Left lung (tissue), 10 donors: ENCODE data around the gene BEND6. TPM values are rescaled to one million over a fixed set of nuclear protein-coding genes. Genes with fewer than 3 reads are reported as not detected.
A peak's percentile ranks its signal among the peaks of the same experiment; 100 is the strongest.

ENCODE experiments used
- ATAC-seq: fragments of 200-7000 bp; cut with Tn5 transposase; one replicate; pipeline ENCODE4 v1.9.1; 2020; ENCODE audit warnings: moderate library complexity
- DNase-seq, 4 donors: peaks; one replicate each; pipeline ENCODE4 v3.0.0-alpha.2; 2013 to 2020
- H3K27ac ChIP-seq, 2 donors: fragments of 200-600 bp; sonication (generic) in 1 of 2; one replicate each; pipeline versions ENCODE4 v1.5.0 to v1.8.0; 2020 to 2021
- H3K27me3 ChIP-seq, 2 donors: fragments of 200-600 bp; sonication (generic) in 1 of 2; one replicate each; pipeline versions ENCODE4 v1.5.0 to v1.8.0; 2020 to 2021
- H3K36me3 ChIP-seq, 2 donors: fragments of 200-600 bp; sonication (generic) in 1 of 2; one replicate each; pipeline versions ENCODE4 v1.5.0 to v1.8.0; 2020 to 2021
- H3K4me1 ChIP-seq, 2 donors: fragments of 200-600 bp; one replicate each; pipeline ENCODE4 v1.8.0; 2021
- H3K4me3 ChIP-seq, 2 donors: fragments of 200-600 bp; sonication (generic) in 1 of 2; one replicate each; pipeline versions ENCODE4 v1.5.0 to v1.8.0; 2020 to 2021; ENCODE audit warnings: mild to moderate bottlenecking in 1 of 2
- H3K9me3 ChIP-seq, 2 donors: fragments of 200-600 bp; sonication (generic) in 1 of 2; one replicate each; pipeline versions ENCODE4 v1.5.0 to v1.8.0; 2020 to 2021
- intact Hi-C, 2 donors: fragments of 100-400 bp; cut with DNase I; formaldehyde crosslinking; loops; one replicate each; pipeline versions ENCODE4 v1.11.2 to v1.14.2; 2022
- polyA plus RNA-seq, 6 donors: library from polyadenylated mRNA; unstranded; fragments of 120-200 nt; gene quantifications; one replicate each; pipeline ENCODE4 v1.2.1, GENCODE V29; 2013; ENCODE audit not compliant: insufficient read length in 6 of 6
- total RNA-seq, 2 donors: library from RNA; stranded (reverse); fragmentation: NEBNext Ultra II Directional; extraction: Animal tissue kit (Norgen Biotek cat#: 25700); gene quantifications; one replicate each; pipeline ENCODE4 v1.2.1, GENCODE V29; 2021
- TF ChIP-seq, protein P1 (sequence below), 2 donors: fragments of 200-600 bp; sonication (generic) in 1 of 2; IDR thresholded peaks; one replicate each; pipeline versions ENCODE4 v1.5.0 to v1.8.0; 2021; ENCODE audit warnings: antibody characterized with exemption in 2 of 2
- donor health status: DM: no; HTN: yes; CAD: no.
- donor health status: DM: no; HTN: no; CAD: no.

Gene BEND6
- total and polyA plus RNA-seq, 8 donors: 1.1 to 3.8 (median 1.6) TPM

DNA sequence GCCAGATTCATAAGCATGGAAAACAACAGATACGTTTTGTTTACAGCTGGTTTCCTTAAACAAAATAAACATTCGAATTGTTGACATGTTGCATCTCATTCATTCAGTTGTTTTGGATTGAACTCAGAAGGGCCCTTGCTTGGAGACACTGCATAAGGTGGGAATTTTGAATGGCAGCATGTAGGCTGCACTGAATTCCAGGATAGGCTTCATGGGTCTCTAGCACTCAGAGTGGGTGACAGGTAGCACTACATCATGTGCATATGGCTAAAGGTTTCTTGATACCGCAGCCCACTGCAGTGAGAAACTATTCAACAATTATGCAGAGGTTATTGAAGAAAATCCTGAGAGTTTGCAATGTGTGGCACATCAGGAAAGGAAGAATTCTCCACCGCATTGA lies 1.6 kb downstream of the BEND6 start:
- Histone ChIP-seq H3K9me3 (no peaks in the 10 kb centered on the region), H3K4me1 (peaks cover 3 to 22% of the 10 kb centered on the region in 2 donors), H3K27ac (no peak overlapping the region), H3K36me3 (no peaks in the 10 kb centered on the region), H3K27me3 (peaks cover 12 to 56% of the 10 kb centered on the region in 2 donors), H3K4me3 (no peak overlapping the region)
- no peak for DNase-seq
- TF ChIP-seq, protein P1, sequence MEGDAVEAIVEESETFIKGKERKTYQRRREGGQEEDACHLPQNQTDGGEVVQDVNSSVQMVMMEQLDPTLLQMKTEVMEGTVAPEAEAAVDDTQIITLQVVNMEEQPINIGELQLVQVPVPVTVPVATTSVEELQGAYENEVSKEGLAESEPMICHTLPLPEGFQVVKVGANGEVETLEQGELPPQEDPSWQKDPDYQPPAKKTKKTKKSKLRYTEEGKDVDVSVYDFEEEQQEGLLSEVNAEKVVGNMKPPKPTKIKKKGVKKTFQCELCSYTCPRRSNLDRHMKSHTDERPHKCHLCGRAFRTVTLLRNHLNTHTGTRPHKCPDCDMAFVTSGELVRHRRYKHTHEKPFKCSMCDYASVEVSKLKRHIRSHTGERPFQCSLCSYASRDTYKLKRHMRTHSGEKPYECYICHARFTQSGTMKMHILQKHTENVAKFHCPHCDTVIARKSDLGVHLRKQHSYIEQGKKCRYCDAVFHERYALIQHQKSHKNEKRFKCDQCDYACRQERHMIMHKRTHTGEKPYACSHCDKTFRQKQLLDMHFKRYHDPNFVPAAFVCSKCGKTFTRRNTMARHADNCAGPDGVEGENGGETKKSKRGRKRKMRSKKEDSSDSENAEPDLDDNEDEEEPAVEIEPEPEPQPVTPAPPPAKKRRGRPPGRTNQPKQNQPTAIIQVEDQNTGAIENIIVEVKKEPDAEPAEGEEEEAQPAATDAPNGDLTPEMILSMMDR (IDR thresholded peaks at IDR 0.05): no peak
- intact Hi-C loops: no loop called here
- no peak for ATAC-seq

DNA sequence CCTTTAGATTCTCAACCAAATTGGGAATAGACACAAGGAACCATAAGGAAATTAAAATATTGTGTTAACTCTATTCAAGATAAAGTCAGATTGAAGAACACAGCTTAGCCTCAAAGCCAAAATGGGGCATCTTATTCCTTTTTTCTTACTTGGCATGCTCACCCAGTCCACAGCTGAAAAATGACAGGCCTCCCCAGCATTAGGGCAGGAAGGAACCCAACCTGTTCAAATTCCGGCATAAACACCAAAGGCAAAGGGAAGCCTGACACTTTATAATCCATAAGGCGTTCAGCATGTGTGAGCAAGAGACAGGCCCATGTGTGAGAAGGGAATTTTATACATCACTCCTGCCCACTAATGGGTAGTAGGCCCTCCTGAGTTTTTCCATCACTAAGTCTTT lies 2.9 kb downstream of the BEND6 start:
- H3K27ac ChIP-seq: no peak overlapping the region
- no peaks in the 10 kb centered on the region for H3K36me3 ChIP-seq
- TF ChIP-seq, protein P1 (IDR thresholded peaks at IDR 0.05): no peak
- no peak overlapping the region for H3K4me3 ChIP-seq
- H3K27me3 ChIP-seq: peaks cover 9 to 42% of the 10 kb centered on the region in 2 donors
- ATAC-seq (no peak), DNase-seq (no peak)
- no peaks in the 10 kb centered on the region for H3K9me3 ChIP-seq
- H3K4me1 ChIP-seq: peaks cover 3 to 22% of the 10 kb centered on the region in 2 donors
- intact Hi-C loops: no loop called here

DNA sequence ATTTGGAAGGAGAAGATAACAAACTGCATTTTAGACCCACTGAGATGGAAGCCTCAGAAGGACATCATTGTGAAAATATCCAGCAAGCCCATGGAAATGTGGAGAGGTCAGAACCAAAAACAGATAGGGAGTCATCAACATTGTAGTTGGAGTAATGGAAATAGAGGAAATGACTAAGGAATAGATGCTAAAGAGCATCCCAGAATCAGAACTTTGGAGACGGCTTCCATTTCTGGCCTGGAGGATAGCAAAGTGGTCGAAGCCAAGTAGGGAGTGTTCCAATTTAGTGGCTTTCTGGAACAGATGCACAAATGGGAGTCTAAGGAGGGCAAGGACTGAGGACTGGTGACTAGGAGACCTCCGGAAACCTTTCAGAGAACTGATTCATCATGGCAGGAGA lies 3.6 kb downstream of the BEND6 start:
- TF ChIP-seq, protein P1 (IDR thresholded peaks at IDR 0.05): no peak
- H3K27ac ChIP-seq: no peak overlapping the region
- H3K9me3 ChIP-seq: no peaks in the 10 kb centered on the region
- no peaks in the 10 kb centered on the region for H3K36me3 ChIP-seq
- H3K4me1 ChIP-seq: peaks cover 3 to 19% of the 10 kb centered on the region in 2 donors
- intact Hi-C loops: no loop called here
- DNase-seq (no peak), ATAC-seq (no peak)
- H3K27me3 ChIP-seq: peaks cover 4 to 36% of the 10 kb centered on the region in 2 donors
- no peak overlapping the region for H3K4me3 ChIP-seq

DNA sequence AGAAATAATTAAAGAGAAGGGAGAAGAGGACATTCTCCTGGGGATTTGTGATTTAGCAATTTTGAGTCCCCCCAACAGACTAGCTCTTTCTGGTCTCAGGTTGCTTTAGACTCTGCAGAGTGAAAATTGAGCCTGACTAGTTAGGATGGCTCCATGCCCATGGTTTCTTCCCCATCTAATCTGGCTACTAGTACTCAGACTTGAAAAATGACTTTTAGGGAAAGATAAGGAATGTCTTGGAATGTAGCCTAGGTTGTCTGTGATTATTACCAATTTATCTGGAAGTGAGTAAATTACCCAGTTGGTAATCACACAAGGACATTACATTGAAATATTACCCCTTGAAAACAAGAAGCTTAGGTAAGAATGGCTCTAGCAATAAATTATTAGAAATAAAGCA lies 4.2 kb downstream of the BEND6 start:
- DNase-seq (no peak), ATAC-seq (no peak)
- Histone ChIP-seq H3K9me3 (no peaks in the 10 kb centered on the region), H3K27me3 (peaks cover under 1 to 30% of the 10 kb centered on the region in 2 donors), H3K27ac (peak overlapping the region in 1 of 2 donors; percentile 20), H3K4me3 (no peak overlapping the region), H3K4me1 (peaks cover 3 to 13% of the 10 kb centered on the region in 2 donors), H3K36me3 (no peaks in the 10 kb centered on the region)
- TF ChIP-seq, protein P1 (IDR thresholded peaks at IDR 0.05): no peak
- intact Hi-C loops: no loop called here

- no peaks in the 10 kb centered on the region for H3K9me3 ChIP-seq
- no peak for ATAC-seq
- intact Hi-C loops: no loop called here
These were observed 5.0 kb downstream of the BEND6 start for GRCh38 chr6:56959938-56960337.

More at GRCh38 chr6:56959938-56960337, 5.0 kb downstream of the BEND6 start:
- no peak overlapping the region for H3K4me3 ChIP-seq
- no peak for DNase-seq
- H3K27me3 ChIP-seq: peaks cover 0 to 23% of the 10 kb centered on the region in 2 donors
- H3K27ac ChIP-seq: no peak overlapping the region
- no peaks in the 10 kb centered on the region for H3K36me3 ChIP-seq
- H3K4me1 ChIP-seq: peaks cover 3 to 8% of the 10 kb centered on the region in 2 donors
- TF ChIP-seq, protein P1 (IDR thresholded peaks at IDR 0.05): no peak
